ENCODE measurements around the gene CPEB3. TPM values are rescaled to one million over a fixed set of nuclear protein-coding genes. Genes with fewer than 3 reads are reported as not detected.

CPEB3 gene
- total RNA-seq, 1 experiment from 2014 or later: 2.4 TPM

DNA sequence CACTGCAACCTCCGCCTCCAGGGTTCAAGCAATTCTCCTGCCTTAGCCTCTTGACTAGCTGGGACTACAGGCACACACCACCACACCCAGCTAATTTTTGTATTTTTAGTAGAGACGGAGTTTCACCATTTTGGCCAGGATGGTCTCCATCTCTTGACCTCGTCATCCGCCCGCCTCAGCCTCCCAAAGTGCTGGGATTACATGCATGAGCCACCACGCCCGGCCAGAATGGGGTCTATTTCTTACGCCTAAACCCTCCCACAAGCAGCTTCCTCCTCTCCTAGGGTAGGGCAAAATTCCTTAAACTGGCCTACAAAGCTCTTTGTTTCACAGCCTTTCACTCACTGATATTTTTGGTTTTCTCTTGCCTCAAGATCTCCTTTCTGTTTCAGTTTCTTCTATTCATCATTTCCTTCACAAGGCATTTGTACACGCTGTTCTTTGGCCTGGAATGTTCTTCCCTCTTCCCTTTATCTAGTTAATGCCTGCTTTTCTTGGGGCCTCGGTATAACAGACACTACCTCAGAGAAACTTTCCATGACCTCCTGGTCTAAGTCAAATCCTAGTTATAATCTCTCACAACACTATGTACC is 6.7 kb downstream of the CPEB3 start:
- Histone ChIP-seq H3K27ac (ENCODE audit: low read length) (no peak overlapping the region), H3K36me3 (ENCODE audit: control insufficient read depth, insufficient read depth, low read length) (no peaks in the 10 kb centered on the region), H3K9me3 (ENCODE audit: control insufficient read depth, insufficient read depth, low read depth, low read length) (no peaks in the 10 kb centered on the region), H3K4me1 (ENCODE audit: control insufficient read depth, insufficient read depth, low read length) (no peaks in the 10 kb centered on the region), H3K4me3 (ENCODE audit: low read depth in 2 of 2, low read length in 2 of 2) (no peak overlapping the region), H3K27me3 (ENCODE audit: control insufficient read depth, insufficient read depth, low read length) (no peaks in the 10 kb centered on the region)
- ATAC-seq: no peak
- CTCF ChIA-PET: no interaction called here
- DNase-seq (ENCODE audit: low read depth, low spot score): no peak
- POLR2A ChIA-PET: no interaction called here
- intact Hi-C loops (cut with micrococcal nuclease; ENCODE audit: unreplicated experiment): no loop called here
- TF ChIP-seq SIN3A (IDR thresholded peaks at IDR 0.05; ENCODE audit: borderline replicate concordance, insufficient read depth, low read depth, low read length): no peak
- TF ChIP-seq, protein P1, sequence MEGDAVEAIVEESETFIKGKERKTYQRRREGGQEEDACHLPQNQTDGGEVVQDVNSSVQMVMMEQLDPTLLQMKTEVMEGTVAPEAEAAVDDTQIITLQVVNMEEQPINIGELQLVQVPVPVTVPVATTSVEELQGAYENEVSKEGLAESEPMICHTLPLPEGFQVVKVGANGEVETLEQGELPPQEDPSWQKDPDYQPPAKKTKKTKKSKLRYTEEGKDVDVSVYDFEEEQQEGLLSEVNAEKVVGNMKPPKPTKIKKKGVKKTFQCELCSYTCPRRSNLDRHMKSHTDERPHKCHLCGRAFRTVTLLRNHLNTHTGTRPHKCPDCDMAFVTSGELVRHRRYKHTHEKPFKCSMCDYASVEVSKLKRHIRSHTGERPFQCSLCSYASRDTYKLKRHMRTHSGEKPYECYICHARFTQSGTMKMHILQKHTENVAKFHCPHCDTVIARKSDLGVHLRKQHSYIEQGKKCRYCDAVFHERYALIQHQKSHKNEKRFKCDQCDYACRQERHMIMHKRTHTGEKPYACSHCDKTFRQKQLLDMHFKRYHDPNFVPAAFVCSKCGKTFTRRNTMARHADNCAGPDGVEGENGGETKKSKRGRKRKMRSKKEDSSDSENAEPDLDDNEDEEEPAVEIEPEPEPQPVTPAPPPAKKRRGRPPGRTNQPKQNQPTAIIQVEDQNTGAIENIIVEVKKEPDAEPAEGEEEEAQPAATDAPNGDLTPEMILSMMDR (IDR thresholded peaks at IDR 0.05): no peak
- TF ChIP-seq TCF7L2 (IDR thresholded peaks at IDR 0.05; ENCODE audit: low read depth, low read length): no peak
- TF ChIP-seq, protein P2, sequence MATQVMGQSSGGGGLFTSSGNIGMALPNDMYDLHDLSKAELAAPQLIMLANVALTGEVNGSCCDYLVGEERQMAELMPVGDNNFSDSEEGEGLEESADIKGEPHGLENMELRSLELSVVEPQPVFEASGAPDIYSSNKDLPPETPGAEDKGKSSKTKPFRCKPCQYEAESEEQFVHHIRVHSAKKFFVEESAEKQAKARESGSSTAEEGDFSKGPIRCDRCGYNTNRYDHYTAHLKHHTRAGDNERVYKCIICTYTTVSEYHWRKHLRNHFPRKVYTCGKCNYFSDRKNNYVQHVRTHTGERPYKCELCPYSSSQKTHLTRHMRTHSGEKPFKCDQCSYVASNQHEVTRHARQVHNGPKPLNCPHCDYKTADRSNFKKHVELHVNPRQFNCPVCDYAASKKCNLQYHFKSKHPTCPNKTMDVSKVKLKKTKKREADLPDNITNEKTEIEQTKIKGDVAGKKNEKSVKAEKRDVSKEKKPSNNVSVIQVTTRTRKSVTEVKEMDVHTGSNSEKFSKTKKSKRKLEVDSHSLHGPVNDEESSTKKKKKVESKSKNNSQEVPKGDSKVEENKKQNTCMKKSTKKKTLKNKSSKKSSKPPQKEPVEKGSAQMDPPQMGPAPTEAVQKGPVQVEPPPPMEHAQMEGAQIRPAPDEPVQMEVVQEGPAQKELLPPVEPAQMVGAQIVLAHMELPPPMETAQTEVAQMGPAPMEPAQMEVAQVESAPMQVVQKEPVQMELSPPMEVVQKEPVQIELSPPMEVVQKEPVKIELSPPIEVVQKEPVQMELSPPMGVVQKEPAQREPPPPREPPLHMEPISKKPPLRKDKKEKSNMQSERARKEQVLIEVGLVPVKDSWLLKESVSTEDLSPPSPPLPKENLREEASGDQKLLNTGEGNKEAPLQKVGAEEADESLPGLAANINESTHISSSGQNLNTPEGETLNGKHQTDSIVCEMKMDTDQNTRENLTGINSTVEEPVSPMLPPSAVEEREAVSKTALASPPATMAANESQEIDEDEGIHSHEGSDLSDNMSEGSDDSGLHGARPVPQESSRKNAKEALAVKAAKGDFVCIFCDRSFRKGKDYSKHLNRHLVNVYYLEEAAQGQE (IDR thresholded peaks at IDR 0.05; ENCODE audit: insufficient read depth in 1 of 2, low read depth in 2 of 2, low read length in 1 of 2): no peak
- TF ChIP-seq POLR2AphosphoS5 (IDR thresholded peaks at IDR 0.05; ENCODE audit: low read depth, low read length): no peak
- in situ Hi-C loops (cut with HindIII; ENCODE audit: low pct_unique_long_range_greater_than_20kb, low sequenced_read_pairs): no loop called here
- no TSS peak for BruUV-seq (replicated peaks)

DNA sequence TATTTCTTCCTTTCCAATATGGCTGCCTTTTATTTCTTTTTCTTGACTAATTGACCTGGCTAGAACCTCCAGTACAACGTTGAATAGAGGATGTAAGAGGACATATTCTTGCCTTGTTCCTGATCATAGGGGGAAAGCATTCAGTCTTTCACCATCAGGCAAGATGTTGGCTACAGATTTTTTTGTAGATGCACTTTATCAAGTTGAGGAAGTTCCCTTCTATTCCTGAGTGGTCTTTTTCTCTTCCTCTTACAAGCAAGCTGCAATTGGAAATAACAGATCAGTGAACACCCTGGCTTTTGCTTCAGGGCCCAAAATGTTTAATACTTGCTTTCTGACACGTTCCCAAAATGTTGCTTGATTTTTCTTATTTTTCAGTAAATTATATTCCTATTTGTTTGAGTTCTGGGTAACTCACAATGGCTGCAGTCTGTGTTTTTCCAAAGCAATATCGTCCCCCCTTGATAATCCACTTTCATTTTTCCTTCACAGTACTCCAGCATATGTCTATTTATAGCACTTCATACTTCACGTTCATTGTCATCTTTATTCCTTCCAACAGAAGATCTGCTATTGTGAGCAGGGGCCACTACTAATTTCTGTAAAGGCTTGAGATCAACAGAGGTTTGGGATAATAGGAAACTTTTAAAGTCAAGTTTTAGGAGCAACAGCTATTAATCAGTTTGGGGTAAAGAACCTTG is 11.7 kb downstream of the CPEB3 start:
- H3K4me3 ChIP-seq (ENCODE audit: low read depth in 2 of 2, low read length in 2 of 2): no peak overlapping the region
- H3K36me3 ChIP-seq (ENCODE audit: control insufficient read depth, insufficient read depth, low read length): no peaks in the 10 kb centered on the region
- H3K4me1 ChIP-seq (ENCODE audit: control insufficient read depth, insufficient read depth, low read length): no peaks in the 10 kb centered on the region
- no peaks in the 10 kb centered on the region for H3K27me3 ChIP-seq (ENCODE audit: control insufficient read depth, insufficient read depth, low read length)
- CTCF ChIA-PET: interaction anchor here (0.7 kb wide), 1 partner anchor 225 kb away, joined by 13 read pairs; no protein-coding TSS in a partner anchor
- no peaks in the 10 kb centered on the region for H3K9me3 ChIP-seq (ENCODE audit: control insufficient read depth, insufficient read depth, low read depth, low read length)
- ATAC-seq (no peak), DNase-seq (ENCODE audit: low read depth, low spot score) (no peak)
- POLR2A ChIA-PET: interaction anchor here (0.5 kb wide), 1 partner anchor 178 kb away, joined by 7 read pairs; no protein-coding TSS in a partner anchor
- TF ChIP-seq, protein P2 (IDR thresholded peaks at IDR 0.05; ENCODE audit: insufficient read depth in 1 of 2, low read depth in 2 of 2, low read length in 1 of 2): no peak
- TF ChIP-seq SIN3A (IDR thresholded peaks at IDR 0.05; ENCODE audit: borderline replicate concordance, insufficient read depth, low read depth, low read length) (no peak), TCF7L2 (IDR thresholded peaks at IDR 0.05; ENCODE audit: low read depth, low read length) (no peak), POLR2AphosphoS5 (IDR thresholded peaks at IDR 0.05; ENCODE audit: low read depth, low read length) (no peak)
- TF ChIP-seq, protein P1 (IDR thresholded peaks at IDR 0.05): no peak
- in situ Hi-C loops (cut with HindIII; ENCODE audit: low pct_unique_long_range_greater_than_20kb, low sequenced_read_pairs): no loop called here
- intact Hi-C loops (cut with micrococcal nuclease; ENCODE audit: unreplicated experiment): no loop called here
- no TSS peak for BruUV-seq (replicated peaks)
- no peak overlapping the region for H3K27ac ChIP-seq (ENCODE audit: low read length)
